Embryonic facial prominence (tissue), 1 donor: Measurements from ENCODE around the gene GRAMD1B.
"Not testable (repeated sequence)": the region's sequence is repeated elsewhere in the genome, so short reads cannot be mapped to it uniquely, and the experiment has no call there.

Experiments
- DNase-seq: peaks from one replicate; pipeline ENCODE4 v3.0.0-alpha.2; 2016; ENCODE audit errors: extremely low spot score

Gene GRAMD1B

DNA sequence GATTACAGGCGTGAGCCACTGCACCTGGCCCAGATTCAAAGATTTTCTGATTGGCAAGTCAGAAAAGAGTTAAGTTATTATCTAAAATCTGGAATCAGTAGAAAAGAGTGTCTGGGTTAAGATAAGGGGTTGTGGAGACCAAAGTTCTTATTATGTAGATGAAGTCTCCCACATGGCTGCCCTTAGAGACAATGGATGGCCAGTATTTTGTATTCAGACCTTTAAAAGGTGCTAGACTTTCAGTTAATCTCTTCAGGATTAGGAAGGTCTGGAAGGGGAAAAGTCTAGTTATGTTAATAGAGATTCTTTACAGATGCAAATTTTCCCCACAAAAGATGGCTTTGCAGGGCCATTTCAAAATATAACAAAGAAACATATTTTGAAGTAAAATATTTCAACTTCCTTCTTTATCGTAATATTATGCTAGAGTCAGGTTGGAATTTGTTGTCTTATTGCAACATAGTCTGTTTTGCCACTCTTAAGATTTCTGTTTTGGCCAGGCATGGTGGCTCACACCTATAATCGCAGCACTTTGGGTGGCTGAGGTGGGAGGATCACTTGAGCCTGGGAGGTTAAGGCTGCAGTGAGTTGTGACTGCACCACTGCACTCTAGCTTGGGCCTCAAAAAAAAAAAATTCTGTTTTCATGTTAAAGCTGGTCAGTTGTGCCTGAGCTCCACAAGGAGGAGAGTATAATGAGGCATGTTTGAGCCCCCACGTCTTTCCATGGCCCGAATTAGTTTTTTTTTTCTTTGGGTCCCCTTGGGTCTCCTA lies 14.0 kb downstream of the GRAMD1B start:
- no peak for DNase-seq

DNA sequence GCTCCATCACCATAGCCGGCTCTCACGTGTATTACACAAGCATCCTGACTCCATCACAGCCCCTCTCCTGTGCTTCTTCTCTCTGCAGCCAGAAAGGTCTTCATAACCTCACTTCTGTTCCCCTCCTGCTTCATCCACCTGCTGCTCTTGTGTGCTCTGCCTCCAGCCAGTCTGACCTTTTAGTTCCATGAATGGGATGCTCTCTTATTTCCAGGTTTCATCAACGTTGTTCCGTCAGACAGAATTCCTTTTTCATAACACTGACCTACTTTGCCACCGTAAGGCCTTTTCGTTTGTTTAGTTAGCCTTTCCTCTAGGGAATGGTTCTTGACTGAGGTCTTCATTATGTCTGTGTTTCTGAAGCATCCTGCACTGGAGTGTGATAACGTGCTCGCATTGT lies 18.8 kb downstream of the GRAMD1B start:
- no peak for DNase-seq

DNA sequence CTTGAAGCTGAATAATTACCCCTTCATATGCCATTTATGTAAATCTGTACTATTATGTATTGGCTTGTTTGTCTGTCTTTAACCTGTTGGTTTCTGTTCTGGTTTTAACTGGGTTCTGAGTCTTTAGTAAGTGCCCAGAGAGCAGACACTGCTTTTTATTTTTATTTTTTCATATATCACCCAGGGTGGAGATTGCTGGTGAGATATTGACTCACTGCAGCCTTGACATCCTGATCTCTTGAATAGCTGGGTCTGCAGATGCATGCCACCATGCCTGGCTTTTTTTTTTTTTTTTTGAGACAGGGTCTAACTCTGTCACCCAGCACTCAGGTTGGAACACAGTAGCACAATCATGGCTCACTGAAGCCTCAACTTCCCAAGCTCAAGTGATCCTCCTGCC lies 19.4 kb downstream of the GRAMD1B start:
- DNase-seq, result no peak

DNA sequence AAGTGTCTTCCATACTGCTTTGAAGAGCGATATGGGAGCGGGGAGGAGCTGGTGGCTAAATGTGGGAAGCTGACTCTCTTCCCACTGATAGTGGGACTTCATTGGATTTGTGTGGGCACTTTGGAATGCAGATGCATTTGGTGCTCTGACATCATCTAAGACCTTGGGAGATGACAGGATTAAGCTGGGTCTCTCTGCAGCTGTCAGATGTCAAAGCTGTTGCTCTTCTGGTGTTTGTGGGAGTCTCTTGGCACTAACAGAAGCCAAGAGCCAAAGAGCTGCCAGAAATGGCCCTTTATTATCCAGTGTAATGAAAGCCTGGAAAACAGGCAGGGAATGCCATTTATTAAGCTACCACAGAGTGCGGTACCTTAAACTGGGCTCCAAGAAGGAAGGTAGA lies 20.6 kb downstream of the GRAMD1B start:
- no peak for DNase-seq

DNA sequence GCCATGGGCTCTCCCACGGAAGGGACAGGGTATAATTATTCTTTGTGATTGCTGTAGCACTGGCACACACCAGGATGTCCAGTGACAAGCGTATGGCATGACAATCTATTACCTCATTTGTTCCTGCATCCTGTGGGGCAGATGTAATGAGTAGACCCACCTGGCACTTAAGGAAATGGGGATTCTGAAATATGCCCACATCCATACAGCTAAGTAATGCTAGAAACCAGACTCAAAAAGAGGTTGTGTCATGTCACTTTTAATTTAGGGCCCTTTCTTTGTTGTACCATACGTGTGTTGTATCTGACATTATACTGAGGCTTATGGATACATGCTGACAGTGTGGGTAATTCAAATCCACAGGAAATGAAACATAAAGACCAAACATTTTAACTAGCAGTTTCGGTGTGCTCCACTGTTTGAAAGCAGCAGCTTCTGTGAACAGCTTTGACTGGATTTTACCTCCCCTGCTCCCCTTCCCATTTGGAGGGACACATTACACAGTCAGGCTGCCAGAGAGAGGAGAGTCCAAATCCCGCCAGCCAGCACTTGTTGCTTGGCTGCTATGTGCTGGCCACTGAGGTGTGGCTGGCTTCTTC lies 21.2 kb downstream of the GRAMD1B start:
- DNase-seq, result no peak

DNA sequence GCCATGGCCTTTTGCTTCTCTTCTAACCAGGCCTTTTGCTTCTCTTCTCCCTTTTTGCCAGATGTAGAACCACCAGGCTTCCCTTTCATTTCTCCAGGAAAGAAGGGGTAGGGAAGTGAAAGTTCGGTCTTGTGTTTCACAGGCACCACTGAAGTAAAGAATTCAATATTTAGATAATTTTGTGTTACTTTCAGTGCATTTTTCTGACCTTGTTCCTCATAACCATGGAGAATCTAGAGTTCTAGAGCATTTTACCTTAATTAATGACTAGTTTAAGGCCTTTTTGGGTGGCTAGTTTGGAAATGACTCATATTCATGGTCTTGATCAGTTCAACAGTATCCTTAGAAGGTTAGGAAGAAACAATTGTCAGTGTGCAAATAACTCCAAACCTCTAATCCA lies 22.7 kb downstream of the GRAMD1B start:
- no peak for DNase-seq

DNA sequence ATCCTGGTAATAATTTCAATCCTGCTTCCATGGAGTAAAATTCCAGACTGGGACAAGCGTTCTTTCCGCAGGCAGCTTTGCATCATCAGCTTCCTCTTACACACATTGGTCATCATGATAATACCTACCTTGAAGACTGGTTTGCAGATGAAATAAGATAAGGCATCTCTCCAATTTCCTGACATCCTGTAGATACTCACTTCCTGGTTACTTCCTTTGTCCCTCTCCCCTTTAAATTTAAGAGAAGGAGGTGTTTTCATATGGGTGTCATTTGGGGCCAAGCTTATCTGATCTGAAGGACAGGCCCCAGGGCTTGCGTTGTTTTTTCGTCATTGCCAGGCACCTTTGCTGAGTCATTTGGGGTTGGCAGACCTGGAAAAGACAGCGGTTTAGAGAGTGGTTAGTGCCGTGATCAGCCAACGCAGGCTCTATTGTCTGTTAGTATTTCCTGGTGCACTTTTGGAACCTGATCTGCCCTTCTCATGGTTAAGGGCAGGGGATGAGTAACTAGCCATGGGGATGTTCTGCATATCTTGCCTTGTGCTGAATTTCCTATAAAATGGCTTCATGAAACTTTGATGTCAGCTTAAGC lies 24.1 kb downstream of the GRAMD1B start:
- no peak for DNase-seq

DNA sequence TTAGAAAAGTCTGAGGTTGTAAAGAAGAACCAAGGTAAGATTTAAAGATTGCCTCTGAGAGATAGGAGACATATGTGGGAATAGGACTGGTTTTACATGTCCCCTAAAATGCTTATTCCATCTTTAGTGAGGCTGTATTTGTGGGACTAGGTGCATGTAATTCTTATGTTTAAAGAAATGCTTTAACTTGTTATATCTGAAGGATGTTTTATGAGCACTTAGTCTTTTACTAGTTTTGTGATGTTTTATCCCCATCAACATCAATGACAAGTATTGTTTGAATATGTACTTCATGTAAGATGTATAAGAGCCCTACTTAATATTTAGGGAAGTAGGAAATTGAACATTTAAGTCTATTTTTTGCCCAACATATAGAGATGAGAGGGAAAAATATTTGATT lies 24.7 kb downstream of the GRAMD1B start:
- DNase-seq, result no peak

DNA sequence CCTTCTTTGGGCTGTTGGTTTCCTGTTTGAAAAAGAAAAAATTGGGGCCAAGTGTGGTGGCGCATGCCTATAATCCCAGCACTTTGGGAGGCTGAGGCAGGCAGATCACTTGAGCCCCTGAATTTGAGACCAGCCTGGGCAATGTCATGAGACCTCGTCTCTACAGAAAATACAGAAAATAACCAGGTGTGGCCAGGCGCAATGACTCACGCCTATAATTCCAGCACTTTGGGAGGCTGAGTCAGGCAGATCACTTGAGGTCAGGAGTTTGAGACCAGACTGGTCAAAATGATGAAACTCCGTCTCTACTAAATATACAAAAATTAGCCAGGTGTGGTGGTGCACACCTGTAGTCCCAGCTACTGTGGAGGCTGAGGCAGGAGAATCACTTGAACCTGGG lies 26.4 kb downstream of the GRAMD1B start:
- DNase-seq, result not testable (repeated sequence)

DNA sequence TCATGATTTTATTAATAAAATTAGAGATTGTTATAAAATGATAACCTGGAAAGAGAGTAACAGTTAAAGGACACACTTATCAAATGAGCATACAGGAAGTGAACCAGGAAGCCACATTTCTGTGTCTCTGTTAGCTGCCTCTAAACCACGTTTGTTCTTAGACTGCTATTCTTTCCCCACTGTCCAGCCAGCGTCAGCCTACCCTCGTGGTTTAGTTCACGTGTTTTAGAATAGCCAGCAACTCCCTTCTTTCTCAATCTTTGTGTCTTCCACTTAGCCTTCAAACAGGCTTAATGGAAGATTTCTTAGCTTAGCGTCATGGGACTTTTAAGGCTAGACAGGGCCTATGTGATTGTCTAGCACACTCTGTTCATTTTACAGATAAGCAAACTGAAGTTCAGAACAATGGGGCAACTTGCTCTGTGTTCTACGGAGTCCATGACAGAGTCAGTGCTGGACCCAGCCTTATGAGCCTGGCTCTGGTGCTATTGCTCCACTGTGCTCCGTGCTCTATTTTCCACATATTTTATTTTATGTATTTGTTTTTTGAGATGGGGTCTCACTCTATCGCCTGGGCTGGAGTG lies 27.2 kb downstream of the GRAMD1B start:
- DNase-seq, result no peak

DNA sequence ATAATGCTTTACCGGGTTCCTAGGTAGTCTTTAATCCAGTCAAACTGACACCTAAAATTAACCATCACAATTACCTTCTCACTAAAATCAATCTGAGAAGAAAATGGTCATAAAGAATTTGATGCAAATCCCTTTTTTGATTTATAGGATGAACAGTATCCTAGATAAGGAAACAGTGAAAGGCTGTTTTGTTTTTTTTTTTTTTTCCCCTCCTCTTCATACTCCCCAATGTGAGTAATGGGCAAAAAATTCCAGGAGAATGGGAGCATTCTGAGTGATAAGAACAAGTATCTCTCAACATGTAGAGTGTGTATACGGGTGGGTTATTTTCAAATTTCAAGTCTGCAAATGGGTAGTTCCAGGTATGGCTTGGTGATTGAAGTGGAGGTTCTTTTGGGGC lies 28.4 kb downstream of the GRAMD1B start:
- no peak for DNase-seq

DNA sequence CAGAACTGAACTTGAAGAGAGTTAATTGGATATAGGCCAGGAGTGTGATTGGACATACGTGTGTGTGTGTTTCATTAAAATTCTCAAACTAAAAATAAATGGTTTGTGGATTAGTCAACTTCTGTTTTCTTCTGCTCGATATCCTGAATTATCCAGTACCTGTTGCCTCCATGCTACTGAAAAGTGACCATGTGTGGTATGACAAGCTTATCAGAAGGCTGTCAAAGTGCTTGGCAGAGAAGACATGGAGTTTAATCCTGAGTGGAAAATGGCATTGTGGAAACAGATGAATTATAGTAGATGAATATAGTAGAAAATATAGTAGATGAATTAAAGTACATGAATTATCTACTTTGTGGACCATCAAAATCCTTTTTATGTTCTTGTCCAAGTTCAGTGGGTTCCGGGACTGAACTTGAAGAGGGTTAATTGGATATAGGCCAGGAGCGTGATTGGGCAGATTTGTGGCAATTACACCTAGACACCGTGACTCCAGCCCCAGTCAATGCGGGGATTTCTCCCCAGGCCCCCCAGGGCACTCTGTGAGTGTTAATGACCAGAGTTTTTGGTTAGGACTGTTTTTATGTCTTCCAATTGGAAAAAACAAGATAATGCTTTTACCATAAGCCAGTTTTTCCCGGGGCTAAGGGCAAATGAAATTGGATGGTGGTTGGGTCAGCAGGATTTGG lies 30.1 kb downstream of the GRAMD1B start:
- DNase-seq, result no peak

DNA sequence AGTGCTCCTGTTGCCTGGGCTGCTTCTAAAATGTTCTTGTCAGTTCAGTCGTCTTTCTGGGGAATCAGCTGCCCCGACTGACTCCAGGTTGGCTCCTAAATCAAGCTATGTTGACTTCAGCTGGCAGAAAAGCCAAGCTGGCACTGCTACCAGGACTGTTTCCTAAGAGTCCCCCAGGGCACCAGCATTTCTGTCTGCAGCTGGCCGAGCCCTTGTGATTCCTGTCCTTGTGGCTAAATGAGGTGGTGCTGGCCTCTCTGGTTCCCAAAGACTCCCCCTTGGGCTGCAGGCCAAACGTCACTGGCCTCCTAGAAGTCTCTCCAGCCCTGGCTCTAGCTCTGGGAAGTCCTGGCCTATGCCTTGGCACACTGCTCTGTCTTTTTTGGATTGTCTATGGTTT lies 31.1 kb downstream of the GRAMD1B start:
- no peak for DNase-seq

DNA sequence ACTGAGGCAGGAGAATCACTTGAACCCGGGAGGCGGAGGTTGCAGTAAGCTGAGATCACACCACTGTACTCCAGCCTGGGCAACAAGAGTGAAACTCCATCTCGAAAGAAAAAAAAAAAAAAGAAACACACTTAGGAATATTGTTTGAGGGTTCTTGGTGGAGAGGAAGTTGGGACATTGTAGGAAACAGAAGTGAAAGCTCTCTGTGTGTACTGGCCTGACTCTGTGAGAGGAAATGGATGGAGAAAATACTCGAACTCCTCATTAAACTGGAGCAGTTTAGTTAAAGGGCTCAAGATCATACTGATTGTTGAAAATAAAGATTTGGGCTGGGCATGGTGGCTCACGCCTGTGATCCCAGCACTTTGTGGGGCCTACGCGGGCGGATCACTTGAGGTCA lies 35.6 kb downstream of the GRAMD1B start:
- DNase-seq, result not testable (repeated sequence)

DNA sequence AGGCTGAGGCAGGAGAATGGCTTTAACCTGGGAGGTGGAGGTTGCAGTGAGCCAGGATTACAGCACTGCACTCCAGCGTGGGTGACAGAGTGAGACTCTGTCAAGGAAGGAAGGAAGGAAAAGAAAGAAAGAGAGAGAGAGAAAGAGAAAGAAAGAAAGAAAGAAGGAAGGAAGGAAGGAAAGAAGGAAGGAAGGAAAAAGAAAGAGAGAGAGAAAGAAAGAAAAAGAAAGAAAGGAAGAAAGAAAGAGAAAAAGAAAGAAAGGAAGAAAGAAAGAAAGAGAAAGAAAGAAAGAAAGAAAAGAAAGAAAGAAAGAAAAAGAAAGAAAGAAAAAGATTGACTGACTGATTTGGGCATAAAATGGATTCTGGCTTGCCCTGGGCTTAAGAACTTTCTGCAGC lies 36.1 kb downstream of the GRAMD1B start:
- DNase-seq, result not testable (repeated sequence)

DNA sequence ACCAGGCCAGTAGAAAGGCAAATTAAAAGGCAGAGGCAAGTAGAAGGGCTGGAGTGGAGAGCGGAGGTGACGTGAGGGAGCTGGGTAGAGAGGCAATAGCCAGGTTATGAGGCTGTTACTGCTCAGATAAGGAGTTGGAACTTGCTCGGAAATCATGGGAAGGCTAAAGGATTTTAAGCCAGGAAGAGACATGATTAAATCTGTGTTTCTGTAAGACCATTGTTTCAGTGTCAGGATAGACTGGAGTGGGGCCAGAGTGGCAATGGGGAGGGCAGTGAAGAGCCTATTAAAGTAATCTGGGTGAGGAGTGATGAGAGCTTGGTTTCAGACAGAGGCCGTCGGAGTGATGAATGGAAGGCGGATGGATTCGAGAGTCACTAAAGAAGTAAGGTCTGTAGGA lies 39.0 kb downstream of the GRAMD1B start:
- DNase-seq, result no peak

DNA sequence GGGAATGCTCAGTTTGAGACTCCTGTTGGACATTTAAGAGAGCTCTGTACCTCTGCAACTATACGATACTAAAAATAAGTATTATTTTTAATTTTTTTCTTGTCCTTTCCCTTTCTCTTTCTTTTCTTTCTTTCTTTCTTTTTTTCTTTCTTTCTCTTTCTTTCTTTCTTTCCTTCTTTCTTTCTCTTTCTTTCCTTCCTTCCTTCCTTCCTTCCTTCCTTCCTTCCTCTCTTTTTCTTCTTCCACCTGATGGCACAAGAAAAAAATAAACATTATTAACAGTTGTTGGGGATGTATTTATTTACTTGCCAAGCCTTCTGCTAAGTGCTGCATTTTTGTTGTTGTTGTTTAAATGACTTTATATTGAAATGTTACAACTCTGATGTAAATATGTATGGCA lies 39.5 kb downstream of the GRAMD1B start:
- no peak for DNase-seq

DNA sequence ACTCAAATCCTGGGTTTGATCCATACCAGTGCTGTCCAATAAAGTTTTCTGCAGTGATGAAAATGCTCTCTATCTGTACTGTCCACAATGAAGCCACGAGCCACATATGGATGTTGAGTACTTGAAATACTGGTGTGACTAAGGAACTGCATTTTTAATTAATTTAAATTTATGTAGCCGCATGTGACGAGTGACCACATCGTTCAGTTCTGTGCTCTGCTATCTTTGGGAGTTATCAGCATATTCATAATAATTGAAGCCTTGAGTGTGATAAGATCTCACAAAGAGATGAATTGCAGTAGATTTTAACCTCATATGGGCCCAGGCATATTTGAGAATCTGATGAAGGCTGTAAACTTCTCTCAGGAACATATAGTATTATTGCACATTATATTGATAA lies 40.8 kb downstream of the GRAMD1B start:
- DNase-seq, result no peak

DNA sequence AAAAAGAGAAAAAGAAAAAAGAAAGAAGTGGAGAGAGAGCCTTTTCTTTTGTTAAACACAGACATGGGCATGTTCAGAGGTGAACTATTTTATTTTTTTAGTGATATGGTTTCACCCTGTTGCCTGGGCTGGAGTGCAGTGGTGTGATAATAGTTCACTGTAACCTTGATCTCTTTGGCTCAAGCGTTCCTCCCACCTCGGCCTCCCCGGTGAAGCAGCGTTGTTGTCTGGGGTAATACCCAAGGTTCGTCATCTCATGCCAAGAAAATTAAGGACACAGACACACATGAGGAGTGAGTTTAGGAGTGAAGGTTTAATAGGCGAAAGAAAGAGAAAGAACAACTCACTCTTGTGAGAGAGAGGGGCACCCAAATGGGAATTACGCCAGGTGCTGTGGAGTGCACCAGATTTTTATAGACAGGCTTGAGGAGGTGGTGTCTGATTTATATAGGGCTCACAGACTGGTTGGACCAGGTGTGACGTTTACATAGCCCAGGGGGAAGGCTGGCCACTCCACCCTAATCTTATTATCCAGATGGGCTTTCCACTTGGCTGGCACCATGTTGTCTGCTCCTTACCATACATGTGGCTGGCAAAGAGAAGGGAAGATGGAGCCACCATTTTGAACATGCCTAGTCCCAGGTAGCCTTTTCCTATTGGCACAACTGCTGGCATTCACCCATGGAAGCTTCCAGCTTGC lies 42.3 kb downstream of the GRAMD1B start:
- DNase-seq, result no peak

DNA sequence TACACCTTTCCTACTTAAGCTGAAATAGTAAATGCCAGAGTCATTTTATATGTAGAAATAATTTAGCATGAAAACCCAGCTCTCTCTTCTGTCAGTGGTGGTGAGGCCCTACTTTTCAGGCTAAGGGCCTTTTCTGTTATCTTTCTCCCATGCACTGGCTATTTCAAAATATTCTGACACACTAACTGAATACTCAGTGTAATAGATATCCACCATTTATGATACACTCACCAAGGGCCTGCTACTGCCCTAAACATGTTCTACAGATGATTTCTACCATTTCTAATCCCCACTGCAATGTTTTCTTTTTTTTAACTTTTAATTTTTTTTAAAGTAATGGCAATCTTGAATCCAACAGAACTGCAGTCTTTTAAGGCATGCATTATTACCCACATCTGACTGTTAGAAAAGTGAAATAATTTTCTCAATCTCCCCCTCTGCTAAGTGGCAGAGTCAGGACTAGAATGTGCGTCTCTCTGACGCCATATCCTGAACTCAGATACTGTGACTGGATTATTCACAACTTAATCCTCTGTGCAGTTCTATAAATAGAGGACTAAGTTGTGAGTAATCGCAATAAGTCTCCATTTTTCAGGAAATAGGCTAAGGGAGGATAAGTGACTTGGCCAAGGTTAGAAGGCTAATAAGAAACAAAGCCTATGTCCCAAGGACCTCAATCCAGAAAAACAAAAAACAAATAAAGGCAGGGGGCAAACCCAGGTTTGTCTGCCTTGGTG lies 44.0 kb downstream of the GRAMD1B start:
- DNase-seq, result no peak

DNA sequence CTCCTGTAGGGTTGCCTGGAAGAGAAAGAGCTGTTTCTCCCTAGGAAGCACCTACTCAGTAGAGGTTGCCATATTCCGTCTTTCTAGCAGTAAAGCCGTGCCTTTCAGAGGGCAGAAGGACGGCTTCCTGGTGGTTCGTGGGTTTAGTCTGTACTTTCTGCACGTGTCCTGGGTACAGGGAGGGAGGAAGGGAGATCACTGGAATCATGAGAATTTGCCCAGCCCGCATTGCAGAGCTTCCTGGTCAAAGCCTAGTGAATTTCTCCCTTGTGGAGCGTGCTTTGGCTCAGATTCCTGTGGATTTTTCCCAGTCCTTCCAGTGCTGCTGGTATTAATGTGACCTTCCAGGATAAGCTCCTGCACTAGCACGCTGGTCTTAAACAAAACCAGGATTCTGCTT lies 44.9 kb downstream of the GRAMD1B start:
- no peak for DNase-seq
